ENCODE measurements around the gene RAD52.

DNA sequence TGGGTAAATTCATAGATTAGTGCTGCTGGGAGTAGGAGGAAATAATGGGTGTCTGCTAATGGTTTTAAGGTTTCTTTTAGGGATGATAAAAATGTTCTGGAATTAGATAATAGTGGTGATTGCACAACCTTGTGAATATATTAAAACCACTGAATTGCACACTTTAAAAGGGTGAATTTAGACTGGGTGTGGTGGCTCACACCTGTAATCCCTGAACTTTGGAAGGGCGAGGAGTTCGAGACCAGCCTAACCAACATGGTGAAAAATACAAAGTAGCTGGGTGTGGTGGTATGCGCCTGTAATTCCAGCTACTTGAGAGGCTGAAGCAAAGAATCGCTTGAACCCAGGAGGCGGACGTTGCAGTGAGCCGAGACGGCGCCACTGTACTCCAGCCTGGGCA lies 1.3 kb downstream of the RAD52 start:
- TF ChIP-seq EP300 (IDR thresholded peaks at IDR 0.05), result no peak
- TF ChIP-seq, protein P1, sequence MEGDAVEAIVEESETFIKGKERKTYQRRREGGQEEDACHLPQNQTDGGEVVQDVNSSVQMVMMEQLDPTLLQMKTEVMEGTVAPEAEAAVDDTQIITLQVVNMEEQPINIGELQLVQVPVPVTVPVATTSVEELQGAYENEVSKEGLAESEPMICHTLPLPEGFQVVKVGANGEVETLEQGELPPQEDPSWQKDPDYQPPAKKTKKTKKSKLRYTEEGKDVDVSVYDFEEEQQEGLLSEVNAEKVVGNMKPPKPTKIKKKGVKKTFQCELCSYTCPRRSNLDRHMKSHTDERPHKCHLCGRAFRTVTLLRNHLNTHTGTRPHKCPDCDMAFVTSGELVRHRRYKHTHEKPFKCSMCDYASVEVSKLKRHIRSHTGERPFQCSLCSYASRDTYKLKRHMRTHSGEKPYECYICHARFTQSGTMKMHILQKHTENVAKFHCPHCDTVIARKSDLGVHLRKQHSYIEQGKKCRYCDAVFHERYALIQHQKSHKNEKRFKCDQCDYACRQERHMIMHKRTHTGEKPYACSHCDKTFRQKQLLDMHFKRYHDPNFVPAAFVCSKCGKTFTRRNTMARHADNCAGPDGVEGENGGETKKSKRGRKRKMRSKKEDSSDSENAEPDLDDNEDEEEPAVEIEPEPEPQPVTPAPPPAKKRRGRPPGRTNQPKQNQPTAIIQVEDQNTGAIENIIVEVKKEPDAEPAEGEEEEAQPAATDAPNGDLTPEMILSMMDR (IDR thresholded peaks at IDR 0.05), result no peak
- no peak for TF ChIP-seq POLR2A (IDR thresholded peaks at IDR 0.05; ENCODE audit: low read depth)
- TF ChIP-seq POLR2AphosphoS5 (IDR thresholded peaks at IDR 0.05), result no peak
